Smooth muscle cell (in vitro differentiated cells): ENCODE results near the gene LEPR. TPM values are rescaled to one million over a fixed set of nuclear protein-coding genes. Genes with fewer than 3 reads are reported as not detected.

ENCODE experiments used
- DNase-seq: peaks from one replicate; lab custom pipeline; 2025; ENCODE audit not compliant: unreplicated experiment; lab: John Stamatoyannopoulos, UW
- H2AFZ ChIP-seq: fragments of 200-600 bp; sonication (generic); 2 replicates; pipeline ENCODE4 v1.6.0; 2016; ENCODE audit warnings: antibody characterized with exemption, low read depth, mild to moderate bottlenecking
- H3F3A ChIP-seq: fragments of 200-600 bp; sonication (generic); 2 replicates; pipeline ENCODE4 v1.6.0; 2017; ENCODE audit warnings: antibody characterized with exemption, low read depth
- H3K27ac ChIP-seq: fragments of 200-600 bp; sonication (generic); 2 replicates; pipeline ENCODE4 v1.5.1; 2016; ENCODE audit warnings: low read depth, mild to moderate bottlenecking
- H3K27me3 ChIP-seq: fragments of 200-600 bp; sonication (generic); 2 replicates; pipeline ENCODE4 v1.6.1; 2016; ENCODE audit warnings: low read depth, mild to moderate bottlenecking
- H3K36me3 ChIP-seq: fragments of 200-600 bp; sonication (generic); 2 replicates; pipeline ENCODE4 v1.5.1; 2016; ENCODE audit warnings: low read depth
- H3K4me1 ChIP-seq: fragments of 200-600 bp; sonication (generic); 2 replicates; pipeline ENCODE4 v1.5.1; 2016; ENCODE audit warnings: low read depth
- H3K4me2 ChIP-seq: fragments of 200-600 bp; sonication (generic); 2 replicates; pipeline ENCODE4 v1.6.0; 2016; ENCODE audit warnings: mild to moderate bottlenecking
- H3K4me3 ChIP-seq: fragments of 200-600 bp; sonication (generic); 2 replicates; pipeline ENCODE4 v1.5.1; 2016; ENCODE audit warnings: mild to moderate bottlenecking
- H3K79me2 ChIP-seq: fragments of 200-600 bp; sonication (generic); 2 replicates; pipeline ENCODE4 v1.6.0; 2016; ENCODE audit warnings: low read depth, mild to moderate bottlenecking
- H3K9ac ChIP-seq: fragments of 200-600 bp; sonication (generic); 2 replicates; pipeline ENCODE4 v1.6.0; 2016; ENCODE audit warnings: low read depth
- H3K9me3 ChIP-seq: fragments of 200-600 bp; sonication (generic); replicated peaks from 2 replicates; pipeline ENCODE4 v1.5.1; 2016; ENCODE audit warnings: low read depth
- H4K20me1 ChIP-seq: fragments of 200-600 bp; sonication (generic); 2 replicates; pipeline ENCODE4 v1.6.0; 2016; ENCODE audit warnings: low read depth
- WGBS: methylation state at CpG from one replicate; pipeline ENCODE4 v1.1.7; 2016; ENCODE audit warnings: low lambda C conversion rate; 5-methylcytosine and 5-hydroxymethylcytosine counted together
- polyA plus RNA-seq: library from polyadenylated mRNA; unstranded; fragments of >200 nt; fragmentation: Nextera tagmentation; extraction: Ambion mirVana; gene quantifications from 2 replicates; pipeline ENCODE4 v1.2.1, GENCODE V29; 2016
- total RNA-seq: library from RNA; depleted of rRNA; stranded (reverse); fragments of >200 nt; gene quantifications from 2 replicates; pipeline ENCODE4 v1.2.3, GENCODE V29; 2014
- TF ChIP-seq, protein P1 (sequence below): fragments of 200-600 bp; sonication (generic); IDR thresholded peaks from 2 replicates; pipeline ENCODE4 v1.5.1; 2017; ENCODE audit warnings: borderline replicate concordance, mild to moderate bottlenecking, antibody characterized with exemption; ENCODE audit not compliant: insufficient read depth, poor library complexity, severe bottlenecking

The LEPR gene
- total and polyA plus RNA-seq, 2 experiments from 2014 or later = 9.3 to 15.1 TPM

GRCh38 chr1:65416767-65417166 lies 3.7 kb upstream of the LEPR start:
- TF ChIP-seq, protein P1, sequence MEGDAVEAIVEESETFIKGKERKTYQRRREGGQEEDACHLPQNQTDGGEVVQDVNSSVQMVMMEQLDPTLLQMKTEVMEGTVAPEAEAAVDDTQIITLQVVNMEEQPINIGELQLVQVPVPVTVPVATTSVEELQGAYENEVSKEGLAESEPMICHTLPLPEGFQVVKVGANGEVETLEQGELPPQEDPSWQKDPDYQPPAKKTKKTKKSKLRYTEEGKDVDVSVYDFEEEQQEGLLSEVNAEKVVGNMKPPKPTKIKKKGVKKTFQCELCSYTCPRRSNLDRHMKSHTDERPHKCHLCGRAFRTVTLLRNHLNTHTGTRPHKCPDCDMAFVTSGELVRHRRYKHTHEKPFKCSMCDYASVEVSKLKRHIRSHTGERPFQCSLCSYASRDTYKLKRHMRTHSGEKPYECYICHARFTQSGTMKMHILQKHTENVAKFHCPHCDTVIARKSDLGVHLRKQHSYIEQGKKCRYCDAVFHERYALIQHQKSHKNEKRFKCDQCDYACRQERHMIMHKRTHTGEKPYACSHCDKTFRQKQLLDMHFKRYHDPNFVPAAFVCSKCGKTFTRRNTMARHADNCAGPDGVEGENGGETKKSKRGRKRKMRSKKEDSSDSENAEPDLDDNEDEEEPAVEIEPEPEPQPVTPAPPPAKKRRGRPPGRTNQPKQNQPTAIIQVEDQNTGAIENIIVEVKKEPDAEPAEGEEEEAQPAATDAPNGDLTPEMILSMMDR = no peak
- Histone ChIP-seq H3K27ac (no peak overlapping the region), H3K27me3 (no peaks in the 10 kb centered on the region), H3K4me2 (no peak overlapping the region), H3F3A (peaks cover 11% of the 10 kb centered on the region), H3K79me2 (peaks cover 4% of the 10 kb centered on the region), H3K9me3 (no peaks in the 10 kb centered on the region), H4K20me1 (no peaks in the 10 kb centered on the region), H3K4me1 (peaks cover 5% of the 10 kb centered on the region), H2AFZ (no peak overlapping the region), H3K9ac (no peak overlapping the region), H3K36me3 (no peaks in the 10 kb centered on the region), H3K4me3 (no peak overlapping the region)
- WGBS = 86% methylated on average over 1 of the region's 1 CpG
- DNase-seq = no peak

DNA sequence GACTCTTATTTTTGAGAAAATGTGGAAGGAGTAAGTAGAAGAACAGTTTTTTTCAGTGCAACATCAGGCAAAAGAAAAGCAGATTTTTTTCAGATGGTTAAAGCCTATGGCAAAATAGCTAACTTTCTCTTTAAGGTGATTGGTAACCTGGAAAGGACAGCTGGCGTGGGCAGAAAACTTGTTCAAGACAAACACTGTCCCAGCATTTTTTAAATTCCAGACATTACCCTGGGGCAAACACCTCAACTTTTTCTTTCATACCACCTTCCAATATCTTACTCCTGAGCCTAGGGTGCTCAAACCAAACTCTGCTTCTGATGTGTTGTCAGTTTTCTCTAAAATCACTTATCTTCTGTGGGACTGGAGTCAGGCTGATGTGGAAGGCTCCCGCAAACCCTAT lies 2.7 kb upstream of the LEPR start:
- 82% methylated on average over 2 of the region's 2 CpGs for WGBS
- Histone ChIP-seq H3K36me3 (no peaks in the 10 kb centered on the region), H3K27ac (no peak overlapping the region), H3K4me3 (no peak overlapping the region), H3K4me1 (peaks cover 5% of the 10 kb centered on the region), H3K79me2 (peaks cover 14% of the 10 kb centered on the region), H2AFZ (no peak overlapping the region), H3K9me3 (no peaks in the 10 kb centered on the region), H4K20me1 (peaks cover 7% of the 10 kb centered on the region), H3K4me2 (no peak overlapping the region), H3K27me3 (no peaks in the 10 kb centered on the region), H3F3A (peaks cover 11% of the 10 kb centered on the region), H3K9ac (no peak overlapping the region)
- DNase-seq = no peak
- TF ChIP-seq, protein P1 = no peak

DNA sequence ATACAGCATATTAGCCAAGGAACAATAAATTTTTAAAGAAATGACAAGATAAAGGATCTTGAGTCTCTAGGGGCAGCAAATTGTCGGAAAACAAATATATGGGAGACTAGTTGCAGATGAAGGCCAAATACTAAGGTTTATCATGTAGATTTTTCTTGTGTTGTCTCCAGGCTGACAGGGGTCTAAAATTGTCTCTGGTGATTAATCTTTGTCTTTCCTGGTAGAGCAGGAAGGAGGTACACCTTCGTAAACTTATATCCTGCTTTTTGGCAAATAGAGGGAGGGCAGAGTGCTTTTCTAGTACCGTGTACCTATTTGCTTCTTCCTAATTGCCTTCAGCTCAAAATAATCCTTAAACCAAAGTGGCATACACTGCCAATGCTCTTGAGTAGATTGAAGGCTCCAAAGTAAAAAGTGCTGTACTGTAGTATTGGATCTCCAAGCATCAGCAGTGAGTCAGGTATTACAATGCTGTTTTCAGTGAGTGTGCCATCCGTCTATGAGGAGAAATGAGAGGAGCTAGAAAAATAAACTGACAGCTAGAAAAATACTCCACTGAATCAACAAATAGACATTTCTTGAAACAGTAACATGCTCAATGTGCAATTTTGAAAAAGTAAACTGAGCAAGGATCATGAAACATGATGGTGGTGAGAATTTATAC lies 1.8 kb upstream of the LEPR start:
- Histone ChIP-seq H4K20me1 (peaks cover 16% of the 10 kb centered on the region), H3K4me2 (no peak overlapping the region), H3K27ac (peak overlapping the region; percentile 92), H3K36me3 (no peaks in the 10 kb centered on the region), H3K9ac (no peak overlapping the region), H3K4me3 (no peak overlapping the region), H2AFZ (peak overlapping the region; percentile 100), H3K9me3 (no peaks in the 10 kb centered on the region), H3F3A (peaks cover 11% of the 10 kb centered on the region), H3K79me2 (peaks cover 23% of the 10 kb centered on the region), H3K4me1 (peaks cover 5% of the 10 kb centered on the region), H3K27me3 (no peaks in the 10 kb centered on the region)
- DNase-seq = no peak
- TF ChIP-seq, protein P1 = no peak
- 88% methylated on average over 4 of the region's 4 CpGs for WGBS
